Trophoblast cell (in vitro differentiated cells and primary cell): ENCODE results near the gene RAD51B.

ENCODE experiments used
- DNase-seq, 2 donors: peaks; one replicate each; pipeline ENCODE4 v3.0.0-alpha.2; 2016
- H2AFZ ChIP-seq: 2 replicates; pipeline ENCODE4 v1.6.1; 2013; ENCODE audit warnings: low read length, moderate library complexity, mild to moderate bottlenecking; ENCODE audit not compliant: insufficient read depth, poor library complexity
- H2AK5ac ChIP-seq: 2 replicates; pipeline ENCODE4 v1.6.1; 2013; ENCODE audit warnings: mild to moderate bottlenecking, low read length
- H2BK120ac ChIP-seq: 2 replicates; pipeline ENCODE4 v1.6.1; 2013; ENCODE audit warnings: low read length, mild to moderate bottlenecking, moderate library complexity; ENCODE audit not compliant: insufficient read depth, poor library complexity
- H2BK12ac ChIP-seq: 2 replicates; pipeline ENCODE4 v1.6.1; 2013; ENCODE audit warnings: mild to moderate bottlenecking, low read length, moderate library complexity
- H2BK5ac ChIP-seq: 2 replicates; pipeline ENCODE4 v1.6.1; 2013; ENCODE audit warnings: low read length, low read depth, moderate library complexity, mild to moderate bottlenecking; ENCODE audit not compliant: poor library complexity
- H3K14ac ChIP-seq: 2 replicates; pipeline ENCODE4 v1.6.1; 2013; ENCODE audit warnings: mild to moderate bottlenecking, low read length
- H3K18ac ChIP-seq: 2 replicates; pipeline ENCODE4 v1.6.1; 2013; ENCODE audit warnings: mild to moderate bottlenecking, low read length
- H3K23ac ChIP-seq: 2 replicates; pipeline ENCODE4 v1.6.1; 2013; ENCODE audit warnings: low read length
- H3K27ac ChIP-seq: 2 replicates; pipeline ENCODE4 v1.5.1; 2013; ENCODE audit warnings: low read depth, mild to moderate bottlenecking, inconsistent platforms, low read length, moderate library complexity
- H3K27me3 ChIP-seq: 2 replicates; pipeline ENCODE4 v1.6.1; 2013; ENCODE audit warnings: inconsistent platforms, mild to moderate bottlenecking, low read length, moderate library complexity; ENCODE audit not compliant: insufficient read depth
- H3K36me3 ChIP-seq, 2 experiments: 1 replicate in 1 of 2; 2 replicates in 1 of 2; pipeline ENCODE4 v1.6.1; 2013; ENCODE audit warnings: low read length in 2 of 2, mild to moderate bottlenecking in 2 of 2, moderate library complexity in 1 of 2; ENCODE audit not compliant: insufficient read depth in 2 of 2, control insufficient read depth in 1 of 2
- H3K4ac ChIP-seq: 2 replicates; pipeline ENCODE4 v1.6.1; 2013; ENCODE audit warnings: low read depth, mild to moderate bottlenecking, low read length, moderate library complexity
- H3K4me1 ChIP-seq, 2 experiments: 1 replicate in 1 of 2; 2 replicates in 1 of 2; pipeline ENCODE4 v1.6.1; 2013; ENCODE audit warnings: low read length in 2 of 2, mild to moderate bottlenecking in 2 of 2, moderate library complexity in 1 of 2; ENCODE audit not compliant: insufficient read depth in 2 of 2, control insufficient read depth in 1 of 2
- H3K4me2 ChIP-seq: 2 replicates; pipeline ENCODE4 v1.6.1; 2013; ENCODE audit warnings: inconsistent platforms, mild to moderate bottlenecking, low read length, moderate library complexity
- H3K4me3 ChIP-seq: 2 replicates; pipeline ENCODE4 v1.5.1; 2013; ENCODE audit warnings: mild to moderate bottlenecking, low read depth, low read length, inconsistent platforms
- H3K79me1 ChIP-seq: one replicate; pipeline ENCODE4 v1.6.1; 2013; ENCODE audit warnings: low read length
- H3K79me2 ChIP-seq: 2 replicates; pipeline ENCODE4 v1.6.1; 2013; ENCODE audit warnings: low read length, mild to moderate bottlenecking; ENCODE audit not compliant: control insufficient read depth, insufficient read depth, poor library complexity
- H3K9ac ChIP-seq: 2 replicates; pipeline ENCODE4 v1.6.1; 2013; ENCODE audit warnings: mild to moderate bottlenecking, low read length
- H3K9me3 ChIP-seq: 2 replicates; pipeline ENCODE4 v1.6.1; 2013; ENCODE audit warnings: low read depth, mild to moderate bottlenecking, control low read depth, inconsistent platforms, low read length; ENCODE audit not compliant: insufficient read depth
- H4K12ac ChIP-seq: 2 replicates; pipeline ENCODE4 v1.6.1; 2013; ENCODE audit warnings: low read depth, mild to moderate bottlenecking, low read length, moderate library complexity
- H4K8ac ChIP-seq: 2 replicates; pipeline ENCODE4 v1.6.1; 2013; ENCODE audit warnings: low read depth, mild to moderate bottlenecking, low read length, moderate library complexity
- H4K91ac ChIP-seq: one replicate; pipeline ENCODE4 v1.6.1; 2013; ENCODE audit warnings: low read depth, mild to moderate bottlenecking, low read length, moderate library complexity
- WGBS: extraction: QIAGEN DNeasy Blood & Tissue Kit; methylation state at CpG from one replicate; pipeline ENCODE4 v1.1.7; 2013; ENCODE audit warnings: missing lambda C conversion rate; ENCODE audit not compliant: insufficient read length, insufficient coverage; ENCODE audit errors: extremely low coverage; 5-methylcytosine and 5-hydroxymethylcytosine counted together

Gene RAD51B

GRCh38 chr14:67782090-67782489, 37.5 kb upstream of the RAD51B start:
- no peak overlapping the region for H2AK5ac ChIP-seq
- peaks cover 35 to 55% of the 10 kb centered on the region in 2 experiments for H3K36me3 ChIP-seq
- H2BK12ac ChIP-seq, result no peak overlapping the region
- H3K79me1 ChIP-seq, result no peaks in the 10 kb centered on the region
- H3K9me3 ChIP-seq, result no peaks in the 10 kb centered on the region
- no peak overlapping the region for H4K8ac ChIP-seq
- DNase-seq, result no peak
- no peaks in the 10 kb centered on the region for H3K79me2 ChIP-seq
- no peaks in the 10 kb centered on the region for H3K4me1 ChIP-seq
- no peak overlapping the region for H3K14ac ChIP-seq
- no peak overlapping the region for H3K9ac ChIP-seq
- H4K12ac ChIP-seq, result no peak overlapping the region
- H2BK120ac ChIP-seq, result no peak overlapping the region
- no peaks in the 10 kb centered on the region for H3K27me3 ChIP-seq
- H2BK5ac ChIP-seq, result no peak overlapping the region
- no peak overlapping the region for H4K91ac ChIP-seq
- H3K27ac ChIP-seq, result no peak overlapping the region
- no CpG with 5 or more reads among the region's 3 CpGs for WGBS
- H3K18ac ChIP-seq, result no peak overlapping the region
- no peak overlapping the region for H3K4me3 ChIP-seq
- no peak overlapping the region for H3K23ac ChIP-seq
- no peak overlapping the region for H2AFZ ChIP-seq
- no peak overlapping the region for H3K4ac ChIP-seq
- no peak overlapping the region for H3K4me2 ChIP-seq

DNA sequence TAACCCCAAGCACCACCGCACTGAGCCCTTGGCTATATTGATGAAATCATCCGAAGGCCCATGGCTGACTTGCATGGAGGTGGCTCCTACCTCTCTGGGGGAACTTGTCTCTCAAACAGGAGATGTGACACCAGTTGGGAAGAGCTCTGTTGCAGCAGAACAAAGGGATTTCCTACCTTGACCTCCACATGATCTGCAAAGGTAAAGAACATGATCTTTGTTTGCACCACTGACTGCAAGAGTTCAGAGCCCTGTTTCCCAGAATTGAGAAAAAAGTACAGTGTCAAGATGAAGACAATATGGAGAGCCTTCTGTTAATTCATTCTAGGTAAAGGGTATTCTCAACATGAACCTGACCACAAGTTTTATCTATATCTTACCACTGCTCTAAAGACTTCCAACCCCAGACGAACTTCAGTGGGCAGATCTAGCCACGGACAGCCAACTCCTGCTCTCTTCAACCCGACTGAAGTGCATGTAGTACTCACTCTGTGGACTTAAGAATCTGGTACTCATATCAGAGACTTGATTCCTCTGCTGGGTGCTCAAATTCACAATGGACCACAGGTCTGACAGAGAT, 35.2 kb upstream of the RAD51B start:
- peaks cover 32 to 54% of the 10 kb centered on the region in 2 experiments for H3K36me3 ChIP-seq
- no peak overlapping the region for H3K4me2 ChIP-seq
- DNase-seq, result no peak
- H3K4me1 ChIP-seq, result no peaks in the 10 kb centered on the region
- H2BK12ac ChIP-seq, result no peak overlapping the region
- no peak overlapping the region for H2AFZ ChIP-seq
- H4K12ac ChIP-seq, result no peak overlapping the region
- H2BK120ac ChIP-seq, result no peak overlapping the region
- no peak overlapping the region for H3K27ac ChIP-seq
- no peak overlapping the region for H3K23ac ChIP-seq
- H2BK5ac ChIP-seq, result no peak overlapping the region
- no peak overlapping the region for H3K9ac ChIP-seq
- H4K8ac ChIP-seq, result no peak overlapping the region
- H4K91ac ChIP-seq, result no peak overlapping the region
- no peaks in the 10 kb centered on the region for H3K9me3 ChIP-seq
- no peaks in the 10 kb centered on the region for H3K79me2 ChIP-seq
- no peak overlapping the region for H3K18ac ChIP-seq
- H3K4ac ChIP-seq, result no peak overlapping the region
- no peak overlapping the region for H2AK5ac ChIP-seq
- H3K79me1 ChIP-seq, result no peaks in the 10 kb centered on the region
- no peaks in the 10 kb centered on the region for H3K27me3 ChIP-seq
- no peak overlapping the region for H3K4me3 ChIP-seq
- WGBS, result no CpG with 5 or more reads among the region's 5 CpGs
- H3K14ac ChIP-seq, result no peak overlapping the region

GRCh38 chr14:67785270-67786109, 34.1 kb upstream of the RAD51B start:
- H4K8ac ChIP-seq, result no peak overlapping the region
- H3K4me3 ChIP-seq, result no peak overlapping the region
- H3K18ac ChIP-seq, result no peak overlapping the region
- no peak overlapping the region for H3K27ac ChIP-seq
- H4K12ac ChIP-seq, result no peak overlapping the region
- DNase-seq, result no peak
- H4K91ac ChIP-seq, result no peak overlapping the region
- H3K79me2 ChIP-seq, result no peaks in the 10 kb centered on the region
- H3K4me2 ChIP-seq, result no peak overlapping the region
- no peak overlapping the region for H3K4ac ChIP-seq
- no peak overlapping the region for H2BK120ac ChIP-seq
- H3K9ac ChIP-seq, result no peak overlapping the region
- H2AFZ ChIP-seq, result no peak overlapping the region
- no peaks in the 10 kb centered on the region for H3K4me1 ChIP-seq
- no peak overlapping the region for H2AK5ac ChIP-seq
- H3K9me3 ChIP-seq, result no peaks in the 10 kb centered on the region
- peaks cover 31 to 53% of the 10 kb centered on the region in 2 experiments for H3K36me3 ChIP-seq
- no CpG with 5 or more reads among the region's 4 CpGs for WGBS
- no peak overlapping the region for H2BK12ac ChIP-seq
- H3K79me1 ChIP-seq, result no peaks in the 10 kb centered on the region
- no peak overlapping the region for H3K14ac ChIP-seq
- no peaks in the 10 kb centered on the region for H3K27me3 ChIP-seq
- no peak overlapping the region for H2BK5ac ChIP-seq
- no peak overlapping the region for H3K23ac ChIP-seq

DNA sequence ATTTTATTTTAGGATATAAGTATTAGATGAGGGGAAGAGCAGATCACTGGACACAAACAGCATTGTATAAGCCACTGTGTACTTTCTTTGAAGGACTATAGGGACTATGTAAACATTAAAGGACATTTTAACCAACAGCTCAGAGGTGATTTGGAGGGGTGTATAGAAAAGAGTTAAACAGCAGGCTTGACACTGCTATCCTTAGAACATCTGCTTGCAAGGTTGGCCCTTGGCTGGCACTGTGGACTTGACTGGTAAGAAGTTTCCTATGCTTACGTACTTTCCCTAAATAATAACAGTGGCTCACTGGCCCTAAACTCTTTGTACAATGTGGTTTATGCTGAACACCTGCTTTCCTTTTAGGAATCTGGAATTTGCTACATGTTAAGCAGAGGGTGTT, 31.9 kb upstream of the RAD51B start:
- H3K14ac ChIP-seq, result no peak overlapping the region
- no peak overlapping the region for H4K12ac ChIP-seq
- peaks cover 28 to 44% of the 10 kb centered on the region in 2 experiments for H3K36me3 ChIP-seq
- H3K27me3 ChIP-seq, result no peaks in the 10 kb centered on the region
- no peak overlapping the region for H2BK120ac ChIP-seq
- H2BK5ac ChIP-seq, result no peak overlapping the region
- H3K4ac ChIP-seq, result no peak overlapping the region
- H3K79me1 ChIP-seq, result no peaks in the 10 kb centered on the region
- no peaks in the 10 kb centered on the region for H3K9me3 ChIP-seq
- H2BK12ac ChIP-seq, result no peak overlapping the region
- no peaks in the 10 kb centered on the region for H3K79me2 ChIP-seq
- no peak overlapping the region for H2AFZ ChIP-seq
- H4K8ac ChIP-seq, result no peak overlapping the region
- no CpG with 5 or more reads among the region's 1 CpG for WGBS
- no peak overlapping the region for H3K18ac ChIP-seq
- H3K4me1 ChIP-seq, result no peaks in the 10 kb centered on the region
- no peak overlapping the region for H3K4me2 ChIP-seq
- H4K91ac ChIP-seq, result no peak overlapping the region
- H3K27ac ChIP-seq, result no peak overlapping the region
- DNase-seq, result no peak
- no peak overlapping the region for H3K9ac ChIP-seq
- no peak overlapping the region for H2AK5ac ChIP-seq
- no peak overlapping the region for H3K4me3 ChIP-seq
- H3K23ac ChIP-seq, result no peak overlapping the region
